Esophagus muscularis mucosa (tissue), 4 donors: ENCODE results near the gene DAB1. TPM values are rescaled to one million over a fixed set of nuclear protein-coding genes. Genes with fewer than 3 reads are reported as not detected.

Experiments used
- DNase-seq: peaks from one replicate; pipeline ENCODE4 v3.0.0-alpha.2; 2017; ENCODE audit errors: extremely low spot score
- H3K27ac ChIP-seq, 4 donors: fragments of 200-600 bp; sonication (generic); replicated peaks in 1 of 4; 1 replicate in 3 of 4; 2 replicates in 1 of 4; pipeline ENCODE4 v1.5.1; 2016 to 2019; ENCODE audit warnings: mild to moderate bottlenecking in 1 of 4
- H3K27me3 ChIP-seq, 4 donors: fragments of 200-600 bp; sonication (generic); one replicate each; pipeline versions ENCODE4 v1.5.1 to v1.6.0; 2016 to 2019
- H3K36me3 ChIP-seq, 4 donors: fragments of 200-600 bp; sonication (generic); one replicate each; pipeline ENCODE4 v1.5.1; 2016 to 2019
- H3K4me1 ChIP-seq, 4 donors: fragments of 200-600 bp; sonication (generic); one replicate each; pipeline ENCODE4 v1.5.1; 2016 to 2019
- H3K4me3 ChIP-seq, 4 donors: fragments of 200-600 bp; sonication (generic); 1 replicate in 2 of 4; 2 replicates in 2 of 4; pipeline ENCODE4 v1.5.1; 2016 to 2019; ENCODE audit warnings: mild to moderate bottlenecking in 4 of 4, moderate library complexity in 1 of 4
- H3K9me3 ChIP-seq, 4 donors: fragments of 200-600 bp; sonication (generic); 1 replicate in 3 of 4; 2 replicates in 1 of 4; pipeline ENCODE4 v1.5.1; 2016 to 2019
- EP300 ChIP-seq: sonication (generic); formaldehyde crosslinking; IDR thresholded peaks from one replicate; pipeline ENCODE4 v1.6.1; 2017; ENCODE audit warnings: antibody characterized with exemption
- POLR2A ChIP-seq: fragments of 450-650 bp; IDR thresholded peaks from one replicate; pipeline ENCODE4 v1.6.1; 2017; ENCODE audit warnings: antibody characterized with exemption, moderate library complexity, mild to moderate bottlenecking, low read depth
- POLR2AphosphoS5 ChIP-seq, 2 donors: sonication (generic); formaldehyde crosslinking; IDR thresholded peaks; one replicate each; pipeline ENCODE4 v1.6.1; 2017; ENCODE audit warnings: antibody characterized with exemption in 2 of 2
- WGBS: methylation state at CpG from one replicate; pipeline ENCODE4 v1.1.5; 2018; 5-methylcytosine and 5-hydroxymethylcytosine counted together
- intact Hi-C: fragments of 100-400 bp; cut with DNase I; formaldehyde crosslinking; loops from one replicate; pipeline ENCODE4 v1.15.1; 2023
- total RNA-seq, 4 donors: library from RNA; depleted of rRNA; stranded (reverse); fragments of >200 nt; gene quantifications; one replicate each; pipeline versions ENCODE4 v1.1.0 to v1.2.1, GENCODE V29; 2016
- TF ChIP-seq, protein P1 (sequence below), 3 experiments: fragments of 200-600 bp in 2 of 3; fragments of 450-650 bp in 1 of 3; sonication (generic) in 2 of 3; IDR thresholded peaks; one replicate each; pipeline ENCODE4 v1.5.1; 2017 to 2019; ENCODE audit warnings: antibody characterized with exemption in 3 of 3, mild to moderate bottlenecking in 2 of 3, moderate library complexity in 1 of 3

The DAB1 gene
- total RNA-seq, 4 donors from 2014 or later: 0.26 to 1.3 (median 0.37) TPM

DNA sequence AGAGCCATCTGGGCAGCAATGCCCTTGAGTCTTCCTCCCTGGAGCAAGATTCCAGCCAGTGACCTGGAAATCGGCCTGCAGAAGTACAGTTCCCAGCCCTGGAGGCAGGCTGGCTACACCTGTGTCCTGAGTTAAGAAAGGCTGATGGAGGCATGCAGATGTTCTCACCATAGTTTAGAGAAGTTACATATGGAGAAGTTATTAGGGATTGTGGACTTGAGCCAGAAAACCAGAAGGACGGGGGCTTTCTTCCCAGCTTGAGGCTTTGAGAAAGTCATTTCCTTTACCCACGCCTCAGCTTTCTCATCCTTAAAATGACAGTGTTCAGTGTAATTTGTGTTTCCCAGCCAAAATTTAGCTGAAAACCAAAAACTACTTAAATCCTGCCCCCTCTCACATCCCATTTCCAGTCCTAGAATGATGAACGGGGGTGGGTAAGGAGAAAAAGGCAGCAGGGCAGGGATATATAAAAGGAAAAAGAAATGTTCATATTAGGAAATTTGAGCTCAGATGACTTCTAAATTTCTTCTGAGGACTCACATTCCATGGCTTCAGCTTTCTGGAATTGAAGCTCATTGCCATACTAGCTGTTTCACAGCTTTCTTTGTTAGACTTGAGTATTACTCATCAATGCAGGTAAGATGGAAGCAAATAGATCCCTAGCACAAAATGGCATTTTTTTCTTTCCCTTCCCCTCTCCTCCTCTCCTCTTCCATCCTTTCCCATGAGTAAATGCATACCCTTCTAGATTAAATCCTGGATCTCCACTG is 443.7 kb downstream of the DAB1 start:
- WGBS: 32% methylated on average over 4 of the region's 4 CpGs
- H3K4me1 ChIP-seq: no peaks in the 10 kb centered on the region
- no peak for DNase-seq
- intact Hi-C loops: no loop called here
- no peaks in the 10 kb centered on the region for H3K36me3 ChIP-seq
- no peak overlapping the region for H3K4me3 ChIP-seq
- no peaks in the 10 kb centered on the region for H3K27me3 ChIP-seq
- TF ChIP-seq EP300 (no peak), POLR2A (no peak), POLR2AphosphoS5 (IDR thresholded peaks at IDR 0.05) (no peak)
- TF ChIP-seq, protein P1, sequence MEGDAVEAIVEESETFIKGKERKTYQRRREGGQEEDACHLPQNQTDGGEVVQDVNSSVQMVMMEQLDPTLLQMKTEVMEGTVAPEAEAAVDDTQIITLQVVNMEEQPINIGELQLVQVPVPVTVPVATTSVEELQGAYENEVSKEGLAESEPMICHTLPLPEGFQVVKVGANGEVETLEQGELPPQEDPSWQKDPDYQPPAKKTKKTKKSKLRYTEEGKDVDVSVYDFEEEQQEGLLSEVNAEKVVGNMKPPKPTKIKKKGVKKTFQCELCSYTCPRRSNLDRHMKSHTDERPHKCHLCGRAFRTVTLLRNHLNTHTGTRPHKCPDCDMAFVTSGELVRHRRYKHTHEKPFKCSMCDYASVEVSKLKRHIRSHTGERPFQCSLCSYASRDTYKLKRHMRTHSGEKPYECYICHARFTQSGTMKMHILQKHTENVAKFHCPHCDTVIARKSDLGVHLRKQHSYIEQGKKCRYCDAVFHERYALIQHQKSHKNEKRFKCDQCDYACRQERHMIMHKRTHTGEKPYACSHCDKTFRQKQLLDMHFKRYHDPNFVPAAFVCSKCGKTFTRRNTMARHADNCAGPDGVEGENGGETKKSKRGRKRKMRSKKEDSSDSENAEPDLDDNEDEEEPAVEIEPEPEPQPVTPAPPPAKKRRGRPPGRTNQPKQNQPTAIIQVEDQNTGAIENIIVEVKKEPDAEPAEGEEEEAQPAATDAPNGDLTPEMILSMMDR (IDR thresholded peaks at IDR 0.05): no peak
- H3K27ac ChIP-seq: no peak overlapping the region
- H3K9me3 ChIP-seq: no peaks in the 10 kb centered on the region

DNA sequence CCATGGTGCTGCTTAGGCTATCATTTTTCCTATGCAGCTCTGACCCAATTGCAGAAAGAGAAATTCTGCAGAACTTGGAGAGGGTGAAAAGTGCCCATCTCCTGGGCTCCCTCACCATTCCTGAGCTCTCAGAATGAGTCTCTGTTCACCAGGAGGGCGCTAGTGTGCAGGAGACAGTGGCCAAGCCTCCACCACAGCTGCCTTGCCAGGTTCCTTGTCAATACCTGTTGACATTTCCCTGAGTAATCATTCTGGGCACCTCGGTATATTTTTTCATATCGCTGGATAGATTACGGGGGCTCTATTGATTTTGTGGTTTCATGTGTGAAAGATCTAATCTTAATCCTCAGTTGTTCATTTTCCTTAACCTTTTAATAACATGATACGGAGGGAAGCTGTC is 445.0 kb downstream of the DAB1 start:
- WGBS: 87% methylated on average over 5 of the region's 5 CpGs
- no peak for DNase-seq
- intact Hi-C loops: no loop called here

DNA sequence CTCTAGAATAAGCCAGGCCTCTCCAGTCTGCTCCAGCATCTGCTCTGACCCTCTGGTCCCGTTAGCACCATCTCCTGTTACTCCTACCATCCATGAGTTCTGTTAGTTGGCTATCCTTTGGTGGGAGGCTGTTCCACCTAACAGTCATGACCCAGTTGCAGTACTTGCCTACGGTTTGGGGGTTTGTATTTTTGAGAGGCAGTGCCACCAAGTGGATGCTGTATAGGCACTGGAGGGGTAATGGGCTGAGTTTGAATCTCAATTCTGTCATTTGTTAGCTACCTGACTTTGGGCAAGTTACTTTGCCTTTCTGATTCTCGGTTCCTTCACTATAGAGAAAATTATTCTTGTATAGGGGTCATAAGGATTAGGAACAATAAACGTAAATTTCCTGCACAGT is 445.9 kb downstream of the DAB1 start:
- Histone ChIP-seq H3K4me1 (no peaks in the 10 kb centered on the region), H3K36me3 (no peaks in the 10 kb centered on the region), H3K27me3 (no peaks in the 10 kb centered on the region), H3K27ac (no peak overlapping the region), H3K9me3 (no peaks in the 10 kb centered on the region), H3K4me3 (no peak overlapping the region)
- DNase-seq: no peak
- intact Hi-C loops: no loop called here
- TF ChIP-seq, protein P1 (IDR thresholded peaks at IDR 0.05): no peak
- no peak for TF ChIP-seq POLR2A
- TF ChIP-seq EP300: no peak
- TF ChIP-seq POLR2AphosphoS5 (IDR thresholded peaks at IDR 0.05): no peak
- 71% methylated on average over 4 of the region's 4 CpGs for WGBS

More for the DNA sequence above, 445.0 kb downstream of the DAB1 start:
- Histone ChIP-seq H3K27me3 (no peaks in the 10 kb centered on the region), H3K4me3 (no peak overlapping the region), H3K4me1 (no peaks in the 10 kb centered on the region), H3K9me3 (no peaks in the 10 kb centered on the region), H3K27ac (no peak overlapping the region), H3K36me3 (no peaks in the 10 kb centered on the region)
- no peak for TF ChIP-seq POLR2A
- TF ChIP-seq, protein P1 (IDR thresholded peaks at IDR 0.05): no peak
- no peak for TF ChIP-seq EP300
- TF ChIP-seq POLR2AphosphoS5 (IDR thresholded peaks at IDR 0.05): no peak

DNA sequence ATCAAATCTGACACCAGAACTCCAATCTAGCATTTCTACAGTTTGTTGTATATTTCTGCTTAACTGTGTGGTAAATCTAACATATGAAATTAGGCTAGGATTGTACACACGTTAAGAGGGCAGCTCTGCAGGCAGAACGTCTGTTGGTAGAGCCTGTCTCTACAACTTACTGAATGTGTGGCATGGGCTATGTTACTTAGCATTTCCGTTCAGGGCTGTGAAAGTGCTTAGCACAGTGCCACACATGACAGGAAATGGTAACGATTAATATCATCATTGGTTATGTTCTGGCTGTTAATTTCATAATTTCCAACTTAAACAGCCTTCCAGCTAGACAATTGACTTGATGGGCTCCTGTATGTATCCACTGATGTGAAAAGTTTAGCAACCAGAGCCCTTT is 448.4 kb downstream of the DAB1 start:
- no peaks in the 10 kb centered on the region for H3K36me3 ChIP-seq
- H3K4me3 ChIP-seq: no peak overlapping the region
- intact Hi-C loops: no loop called here
- TF ChIP-seq POLR2A (no peak), POLR2AphosphoS5 (IDR thresholded peaks at IDR 0.05) (no peak), EP300 (no peak)
- TF ChIP-seq, protein P1 (IDR thresholded peaks at IDR 0.05): no peak
- H3K27me3 ChIP-seq: no peaks in the 10 kb centered on the region
- H3K27ac ChIP-seq: no peak overlapping the region
- no peaks in the 10 kb centered on the region for H3K9me3 ChIP-seq
- WGBS: 75% methylated on average over 4 of the region's 4 CpGs
- no peak for DNase-seq
- H3K4me1 ChIP-seq: no peaks in the 10 kb centered on the region
